HepG2 (cell line): Measurements from ENCODE around the gene CTU1. TPM values are rescaled to one million over a fixed set of nuclear protein-coding genes. Genes with fewer than 3 reads are reported as not detected.

Experiments
- AHDC1 ChIP-seq: sonication (generic); formaldehyde crosslinking; IDR thresholded peaks from 2 replicates; pipeline ENCODE4 v1.5.1; 2020; ENCODE audit warnings: mild to moderate bottlenecking, missing genetic modification reagents, borderline replicate concordance
- ATAD3A ChIP-seq: sonication (generic); formaldehyde crosslinking; IDR thresholded peaks from 2 replicates; pipeline ENCODE4 v1.4.0; 2020; ENCODE audit warnings: missing genetic modification reagents
- DNMT3B ChIP-seq: conservative IDR thresholded peaks from 2 replicates; pipeline ENCODE4 v1.6.1; 2016; ENCODE audit warnings: missing biosample characterization, control low read depth
- GTF3A ChIP-seq: sonication (generic); formaldehyde crosslinking; conservative IDR thresholded peaks from 2 replicates; pipeline ENCODE4 v1.4.0; 2020; ENCODE audit warnings: mild to moderate bottlenecking, missing genetic modification reagents
- IKZF4 ChIP-seq: sonication (generic); formaldehyde crosslinking; IDR thresholded peaks from 2 replicates; pipeline ENCODE4 v1.5.1; 2020; ENCODE audit warnings: borderline replicate concordance, mild to moderate bottlenecking, low read depth, missing genetic modification reagents; ENCODE audit errors: not compliant biosample characterization
- KAT7 ChIP-seq: IDR thresholded peaks from 2 replicates; pipeline ENCODE4 v1.6.1; 2018; ENCODE audit warnings: borderline replicate concordance, missing compliant biosample characterization
- MEF2D ChIP-seq: sonication (generic); formaldehyde crosslinking; IDR thresholded peaks from 2 replicates; pipeline ENCODE4 v1.5.1; 2020; ENCODE audit warnings: mild to moderate bottlenecking, missing genetic modification reagents
- NFE2L2 ChIP-seq: fragments of 150-350 bp; IDR thresholded peaks from 2 replicates; pipeline ENCODE4 v1.6.1; 2014; ENCODE audit warnings: low read length
- RARA ChIP-seq: IDR thresholded peaks from 2 replicates; pipeline ENCODE4 v1.6.1; 2016; ENCODE audit warnings: missing genetic modification reagents, missing compliant biosample characterization
- ZBTB26 ChIP-seq: IDR thresholded peaks from 2 replicates; pipeline ENCODE4 v1.6.1; 2016; ENCODE audit warnings: missing compliant biosample characterization, missing genetic modification reagents, borderline replicate concordance
- ZFY ChIP-seq: sonication (generic); formaldehyde crosslinking; IDR thresholded peaks from 2 replicates; pipeline ENCODE4 v1.4.0; 2020; ENCODE audit warnings: missing genetic modification reagents
- ZNF282 ChIP-seq: fragments of 450-650 bp; IDR thresholded peaks from 2 replicates; pipeline ENCODE4 v1.6.1; 2018; ENCODE audit not compliant: partially characterized antibody
- ZNF3 ChIP-seq: IDR thresholded peaks from 2 replicates; pipeline ENCODE4 v1.7.0; 2017; ENCODE audit warnings: inconsistent platforms
- ZNF331 ChIP-seq: sonication (generic); formaldehyde crosslinking; IDR thresholded peaks from 2 replicates; pipeline ENCODE4 v1.4.0; 2020; ENCODE audit warnings: missing genetic modification reagents
- ZNF580 ChIP-seq: IDR thresholded peaks from 2 replicates; pipeline ENCODE4 v1.6.1; 2016; ENCODE audit warnings: low read depth, borderline replicate concordance
- ZSCAN9 ChIP-seq: IDR thresholded peaks from 2 replicates; pipeline ENCODE4 v1.6.1; 2016; ENCODE audit warnings: borderline replicate concordance
- polyA plus RNA-seq, 8 experiments: library from polyadenylated mRNA; depleted of rRNA in 3 of 8; stranded (reverse) in 7 of 8; unstranded in 1 of 8; fragments of >200 nt; fragmentation: Illumina TruSeq in 4 of 8; extraction: Trizol in 4 of 8; gene quantifications; 2 replicates each; pipeline versions ENCODE4 v1.2.1 to v1.2.3, GENCODE V29; 2011 to 2016; ENCODE audit warnings: low read depth in 4 of 8, missing spikeins in 1 of 8, mixed read lengths in 1 of 8; ENCODE audit not compliant: insufficient read depth in 1 of 8
- total RNA-seq, 5 experiments: library from RNA; depleted of rRNA; stranded (reverse); fragments of >200 nt; fragmentation: Illumina TruSeq; extraction: Trizol; gene quantifications; 2 replicates each; pipeline ENCODE4 v1.2.3, GENCODE V29; 2016; ENCODE audit warnings: low read depth in 1 of 5

The CTU1 gene
- total and polyA plus RNA-seq, 2 of the 13 experiments (the other 11 are each of a cell fraction or from before 2014, with no cell fraction given) = 1.9 to 2.9 TPM

- TF ChIP-seq AHDC1 (CRISPR knock-in tag) (no peak), MEF2D (peak; percentile 35; the same call in 1 of the 2 replicates), ZFY (CRISPR knock-in tag) (peak; percentile 95), ZSCAN9 (no peak), RARA (CRISPR knock-in tag) (0 out of 2 replicates have a peak, but pooled peaks have one; percentile 13), ZNF331 (CRISPR knock-in tag) (peak; percentile 59; the same call in 1 of the 2 replicates), NFE2L2 (no peak), ATAD3A (CRISPR knock-in tag) (no peak), GTF3A (CRISPR knock-in tag) (no peak), DNMT3B (no peak), ZNF3 (no peak), IKZF4 (CRISPR knock-in tag) (no peak), ZNF580 (CRISPR knock-in tag) (0 out of 2 replicates have a peak, but pooled peaks have one; percentile 26), ZNF282 (no peak), ZBTB26 (no peak), KAT7 (CRISPR knock-in tag) (no peak)
Observed at GRCh38 chr19:51108066-51108804, at the start of gene CTU1 (continued).
